ENCODE data around the gene ALPI. TPM values are rescaled to one million over a fixed set of nuclear protein-coding genes. Genes with fewer than 3 reads are reported as not detected.
"Not testable (repeated sequence)": the region's sequence is repeated elsewhere in the genome, so short reads cannot be mapped to it uniquely, and the experiment has no call there.

The ALPI gene
- total RNA-seq, 1 donor from 2014 or later: not detected

DNA sequence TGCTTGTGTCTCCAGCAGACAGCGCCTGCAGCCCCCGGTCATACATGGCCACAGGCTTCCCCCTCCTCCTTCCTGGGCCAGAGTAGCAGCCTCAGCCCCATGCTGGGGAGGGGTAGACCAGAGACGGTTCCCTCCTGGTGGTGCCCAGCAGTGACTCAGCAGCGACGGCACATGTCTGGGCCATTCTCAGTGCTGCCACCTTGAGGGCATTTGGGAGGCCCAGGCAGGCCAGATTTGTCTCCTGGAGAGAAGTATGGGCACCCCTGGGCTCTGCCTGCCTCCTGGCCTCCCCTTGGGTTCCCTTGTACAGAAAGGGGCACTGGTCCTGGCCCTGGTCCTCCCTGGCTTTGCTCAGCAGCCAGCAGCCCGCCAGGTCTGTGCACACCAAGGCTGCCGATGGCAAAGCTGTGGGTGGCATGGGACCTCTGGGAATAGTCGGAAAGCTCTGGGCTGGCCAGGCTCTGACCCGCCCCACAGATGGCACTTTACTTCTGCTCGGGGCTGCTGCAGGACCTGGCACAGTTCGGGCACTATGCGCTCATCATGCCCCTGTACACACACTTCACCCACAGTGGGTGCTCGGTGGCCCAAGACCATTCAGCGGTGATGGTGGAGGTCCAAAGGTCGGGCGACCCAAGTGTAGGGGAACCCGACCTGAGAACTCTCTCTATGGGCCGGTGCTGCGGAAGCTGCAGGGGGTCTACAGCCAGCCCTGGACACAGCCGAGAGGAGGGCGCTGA, 11.4 kb upstream of the ALPI start:
- H3K9ac ChIP-seq: no peak overlapping the region
- Mint-ChIP-seq H3K4me3 (no peak overlapping the region), H3K36me3 (no peaks in the 10 kb centered on the region), H3K27ac (no peak overlapping the region), H3K4me1 (peaks cover 19% of the 10 kb centered on the region), H3K27me3 (ENCODE audit: insufficient read depth, low read depth) (peaks cover 11% of the 10 kb centered on the region), H3K9me3 (no peaks in the 10 kb centered on the region)
- no peak overlapping the region for H3K4me3 ChIP-seq
- TF ChIP-seq EZH2phosphoT487 (IDR thresholded peaks at IDR 0.05) (no peak), EZH2 (IDR thresholded peaks at IDR 0.05) (no peak)
- TF ChIP-seq, protein P1, sequence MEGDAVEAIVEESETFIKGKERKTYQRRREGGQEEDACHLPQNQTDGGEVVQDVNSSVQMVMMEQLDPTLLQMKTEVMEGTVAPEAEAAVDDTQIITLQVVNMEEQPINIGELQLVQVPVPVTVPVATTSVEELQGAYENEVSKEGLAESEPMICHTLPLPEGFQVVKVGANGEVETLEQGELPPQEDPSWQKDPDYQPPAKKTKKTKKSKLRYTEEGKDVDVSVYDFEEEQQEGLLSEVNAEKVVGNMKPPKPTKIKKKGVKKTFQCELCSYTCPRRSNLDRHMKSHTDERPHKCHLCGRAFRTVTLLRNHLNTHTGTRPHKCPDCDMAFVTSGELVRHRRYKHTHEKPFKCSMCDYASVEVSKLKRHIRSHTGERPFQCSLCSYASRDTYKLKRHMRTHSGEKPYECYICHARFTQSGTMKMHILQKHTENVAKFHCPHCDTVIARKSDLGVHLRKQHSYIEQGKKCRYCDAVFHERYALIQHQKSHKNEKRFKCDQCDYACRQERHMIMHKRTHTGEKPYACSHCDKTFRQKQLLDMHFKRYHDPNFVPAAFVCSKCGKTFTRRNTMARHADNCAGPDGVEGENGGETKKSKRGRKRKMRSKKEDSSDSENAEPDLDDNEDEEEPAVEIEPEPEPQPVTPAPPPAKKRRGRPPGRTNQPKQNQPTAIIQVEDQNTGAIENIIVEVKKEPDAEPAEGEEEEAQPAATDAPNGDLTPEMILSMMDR (IDR thresholded peaks at IDR 0.05): peak; percentile 54
- peaks cover 16% of the 10 kb centered on the region for H3K27me3 ChIP-seq
- H3K79me2 ChIP-seq (ENCODE audit: low read depth): no peaks in the 10 kb centered on the region
- H3K4me2 ChIP-seq: no peak overlapping the region
- peak; percentile 50 for DNase-seq (ENCODE audit: low spot score)
- H4K20me1 ChIP-seq (ENCODE audit: low read depth): no peaks in the 10 kb centered on the region
- H3K27ac ChIP-seq: no peak overlapping the region
- H3K9me3 ChIP-seq (ENCODE audit: low read depth): no peaks in the 10 kb centered on the region
- H3K36me3 ChIP-seq: no peaks in the 10 kb centered on the region
- no peak overlapping the region for H2AFZ ChIP-seq (replicated peaks)
- no peaks in the 10 kb centered on the region for H3F3A ChIP-seq (ENCODE audit: low read depth)
- peaks cover 4% of the 10 kb centered on the region for H3K4me1 ChIP-seq

DNA sequence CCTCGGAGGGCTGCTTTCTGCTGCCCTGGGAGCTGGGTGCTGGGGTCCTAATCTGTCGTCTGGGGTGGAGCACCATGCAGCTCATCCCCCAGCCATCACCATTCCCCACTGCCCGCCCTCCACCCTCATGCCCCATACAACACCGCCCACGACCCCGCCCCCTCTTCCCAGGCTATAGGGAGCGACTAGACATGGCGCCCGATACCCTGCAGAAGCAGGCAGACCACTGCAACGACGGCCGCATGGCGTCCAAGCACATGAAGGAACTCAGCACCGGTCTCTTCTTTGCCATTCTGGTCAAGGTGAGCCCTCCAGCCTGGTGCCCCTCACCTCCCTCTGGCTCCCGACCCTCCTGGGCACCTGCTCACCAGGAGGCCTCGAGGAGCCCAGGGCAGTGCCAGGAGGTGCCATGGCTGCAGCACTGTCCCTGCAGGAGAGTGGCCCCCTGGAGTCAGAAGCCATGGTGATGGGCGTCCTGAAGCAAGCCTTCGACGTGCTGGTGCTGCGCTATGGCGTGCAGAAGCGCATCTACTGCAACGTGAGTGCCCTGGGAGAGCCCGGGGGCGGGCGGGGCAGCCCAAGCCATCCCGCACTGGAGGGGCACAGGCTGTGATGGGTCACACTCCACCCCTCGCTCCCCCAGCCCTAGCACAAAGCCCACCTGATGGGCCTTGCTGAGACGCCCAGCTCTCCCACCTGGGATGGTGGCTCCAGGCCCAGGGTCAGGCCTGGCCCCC, 10.6 kb upstream of the ALPI start:
- not testable (repeated sequence) for H3K36me3 ChIP-seq; H3K79me2 ChIP-seq (ENCODE audit: low read depth); H3K27ac Mint-ChIP-seq; H3K9ac ChIP-seq; H3K36me3 Mint-ChIP-seq; H3K4me2 ChIP-seq; H3K4me1 ChIP-seq; H4K20me1 ChIP-seq (ENCODE audit: low read depth); H3K4me3 ChIP-seq; DNase-seq (ENCODE audit: low spot score); H3K27ac ChIP-seq; H3K9me3 ChIP-seq (ENCODE audit: low read depth); H3F3A ChIP-seq (ENCODE audit: low read depth); H3K9me3 Mint-ChIP-seq; H2AFZ ChIP-seq (replicated peaks); H3K4me3 Mint-ChIP-seq
- peaks cover 16% of the 10 kb centered on the region for H3K27me3 ChIP-seq
- Mint-ChIP-seq H3K27me3 (ENCODE audit: insufficient read depth, low read depth) (peaks cover 11% of the 10 kb centered on the region), H3K4me1 (peaks cover 19% of the 10 kb centered on the region)

DNA sequence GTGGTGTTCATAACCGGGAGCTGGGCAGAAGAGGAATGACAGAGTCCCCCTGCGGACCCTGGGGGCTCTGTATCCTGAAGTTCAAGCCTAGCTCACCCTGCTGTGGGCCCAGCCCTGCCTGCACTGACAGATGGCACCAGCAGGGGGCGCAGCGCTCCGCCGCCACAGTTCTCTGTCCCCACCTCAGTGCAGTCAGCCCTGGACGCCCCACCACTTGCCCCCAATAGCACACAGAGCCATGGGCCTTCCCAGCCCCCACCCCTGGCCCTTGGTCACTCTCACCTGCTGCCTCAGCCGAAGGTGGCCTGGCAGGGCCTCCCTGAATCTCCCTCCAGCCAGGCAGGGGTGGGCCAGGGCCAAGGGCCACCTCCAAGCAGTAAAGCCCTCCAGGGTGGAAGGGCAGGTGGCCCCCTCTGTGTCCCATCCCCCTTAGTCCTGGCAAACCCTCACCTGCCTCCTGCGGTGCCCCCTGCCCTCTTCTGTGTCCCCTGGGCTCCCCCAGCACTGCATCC, 9.6 kb upstream of the ALPI start:
- not testable (repeated sequence) for H4K20me1 ChIP-seq (ENCODE audit: low read depth); H3K9me3 ChIP-seq (ENCODE audit: low read depth); H3K27ac Mint-ChIP-seq; H3K79me2 ChIP-seq (ENCODE audit: low read depth); H3F3A ChIP-seq (ENCODE audit: low read depth); H3K4me3 ChIP-seq; H3K36me3 Mint-ChIP-seq; H3K9ac ChIP-seq; H3K27ac ChIP-seq; H3K36me3 ChIP-seq; H2AFZ ChIP-seq (replicated peaks); H3K4me2 ChIP-seq; H3K27me3 Mint-ChIP-seq (ENCODE audit: insufficient read depth, low read depth); H3K4me3 Mint-ChIP-seq; H3K4me1 ChIP-seq; DNase-seq (ENCODE audit: low spot score); H3K9me3 Mint-ChIP-seq
- peaks cover 16% of the 10 kb centered on the region for H3K27me3 ChIP-seq
- TF ChIP-seq, protein P1 (IDR thresholded peaks at IDR 0.05): peak; percentile 39
- H3K4me1 Mint-ChIP-seq: peaks cover 21% of the 10 kb centered on the region
